Endometrium (tissue), 2 donors: ENCODE data around the gene ZNF385B.
"Not testable (repeated sequence)": the region's sequence is repeated elsewhere in the genome, so short reads cannot be mapped to it uniquely, and the experiment has no call there.

ENCODE experiments used
- FAIRE-seq: peaks from 2 replicates; lab custom pipeline; 2012; peaks lifted over from hg19 to GRCh38; lab: Jason Lieb, UNC
- donor health status: control.
- donor health status: control.

Gene ZNF385B

GRCh38 chr2:179479947-179480346, 381.5 kb downstream of the ZNF385B start:
- FAIRE-seq, result no peak

- no peak for FAIRE-seq
These were observed 382.6 kb downstream of the ZNF385B start for GRCh38 chr2:179478771-179479170.

- no peak for FAIRE-seq
These were observed 390.4 kb downstream of the ZNF385B start for GRCh38 chr2:179470992-179471391.

- FAIRE-seq, result no peak
These were observed 391.3 kb downstream of the ZNF385B start for GRCh38 chr2:179470089-179470488.

- no peak for FAIRE-seq
These were observed 393.5 kb downstream of the ZNF385B start for GRCh38 chr2:179467960-179468359.

- no peak for FAIRE-seq
These were observed 394.3 kb downstream of the ZNF385B start for GRCh38 chr2:179467111-179467510.

GRCh38 chr2:179461420-179461819, 400.0 kb downstream of the ZNF385B start:
- no peak for FAIRE-seq

GRCh38 chr2:179460181-179460929, 401.1 kb downstream of the ZNF385B start:
- FAIRE-seq, result no peak

GRCh38 chr2:179458113-179458512, 403.3 kb downstream of the ZNF385B start:
- not testable (repeated sequence) for FAIRE-seq

GRCh38 chr2:179455824-179456223, 405.6 kb downstream of the ZNF385B start:
- no peak for FAIRE-seq

GRCh38 chr2:179455172-179455524, 406.3 kb downstream of the ZNF385B start:
- FAIRE-seq, result no peak

- no peak for FAIRE-seq
These were observed 406.8 kb downstream of the ZNF385B start for GRCh38 chr2:179454443-179455171.

GRCh38 chr2:179449010-179449409, 412.4 kb downstream of the ZNF385B start:
- no peak for FAIRE-seq

- FAIRE-seq, result no peak
These were observed 413.5 kb downstream of the ZNF385B start for GRCh38 chr2:179447839-179448447.

- FAIRE-seq, result no peak
These were observed 414.0 kb downstream of the ZNF385B start for GRCh38 chr2:179447421-179447820.

GRCh38 chr2:179446476-179447141, 414.8 kb downstream of the ZNF385B start:
- FAIRE-seq, result no peak

GRCh38 chr2:179444056-179444455, 417.4 kb downstream of the ZNF385B start:
- no peak for FAIRE-seq

- no peak for FAIRE-seq
These were observed 418.2 kb downstream of the ZNF385B start for GRCh38 chr2:179443180-179443579.

- no peak for FAIRE-seq
These were observed 419.2 kb downstream of the ZNF385B start for GRCh38 chr2:179442206-179442605.

GRCh38 chr2:179441551-179441950, 419.9 kb downstream of the ZNF385B start:
- no peak for FAIRE-seq

GRCh38 chr2:179440642-179441251, 420.7 kb downstream of the ZNF385B start:
- no peak for FAIRE-seq

GRCh38 chr2:179438654-179439053, 422.8 kb downstream of the ZNF385B start:
- FAIRE-seq, result no peak
